ENCODE measurements around the gene RPS10.

- TF ChIP-seq CTCF (conservative IDR thresholded peaks at IDR 0.05; ENCODE audit: low read depth, low read length) (no peak), EZH2 (IDR thresholded peaks at IDR 0.05; ENCODE audit: borderline replicate concordance, low read depth, low read length, poor library complexity, severe bottlenecking) (no peak)
Measured at GRCh38 chr6:34375833-34376232, 50.0 kb downstream of the RPS10 start.

Measured in A673 (cell line).